Kidney (tissue), 14 donors: ENCODE measurements around the gene MZB1. TPM values are rescaled to one million over a fixed set of nuclear protein-coding genes. Genes with fewer than 3 reads are reported as not detected.
"Not testable (repeated sequence)": the region's sequence is repeated elsewhere in the genome, so short reads cannot be mapped to it uniquely, and the experiment has no call there.

Experiments
- DNase-seq, 5 donors: peaks; one replicate each; pipeline ENCODE4 v3.0.0-alpha.2; 2013 to 2020
- FAIRE-seq: peaks from 2 replicates; lab custom pipeline; 2012; peaks lifted over from hg19 to GRCh38; lab: Jason Lieb, UNC
- H3K27ac ChIP-seq, 2 donors: one replicate each; pipeline ENCODE4 v1.7.0; 2013; ENCODE audit warnings: low read depth in 2 of 2, low read length in 2 of 2, inconsistent platforms in 1 of 2
- H3K27me3 ChIP-seq: one replicate; pipeline ENCODE4 v1.7.1; 2013; ENCODE audit warnings: low read length, inconsistent platforms; ENCODE audit not compliant: control insufficient read depth, insufficient read depth
- H3K36me3 ChIP-seq, 3 donors: one replicate each; pipeline versions ENCODE4 v1.7.0 to v1.7.1; 2013; ENCODE audit warnings: low read length in 3 of 3, control low read depth in 1 of 3, inconsistent platforms in 1 of 3; ENCODE audit not compliant: insufficient read depth in 3 of 3, control insufficient read depth in 2 of 3
- H3K4me1 ChIP-seq, 3 donors: one replicate each; pipeline versions ENCODE4 v1.7.0 to v1.7.1; 2013; ENCODE audit warnings: low read length in 3 of 3, inconsistent platforms in 1 of 3, low read depth in 1 of 3; ENCODE audit not compliant: control insufficient read depth in 2 of 3, insufficient read depth in 2 of 3
- H3K4me3 ChIP-seq, 3 donors: one replicate each; pipeline versions ENCODE4 v1.7.0 to v1.8.1; 2013; ENCODE audit warnings: low read length in 3 of 3, control low read depth in 1 of 3, inconsistent platforms in 1 of 3
- H3K9ac ChIP-seq, 3 donors: one replicate each; pipeline versions ENCODE4 v1.7.0 to v1.7.1; 2013; ENCODE audit warnings: low read length in 3 of 3, control low read depth in 1 of 3, inconsistent platforms in 1 of 3
- H3K9me3 ChIP-seq, 3 donors: one replicate each; pipeline versions ENCODE4 v1.7.0 to v1.7.1; 2013; ENCODE audit warnings: low read length in 3 of 3, control low read depth in 1 of 3, inconsistent platforms in 1 of 3; ENCODE audit not compliant: control insufficient read depth in 2 of 3, insufficient read depth in 1 of 3
- intact Hi-C: fragments of 100-400 bp; cut with DNase I; formaldehyde crosslinking; loops from one replicate; pipeline ENCODE4 v1.11.1; 2022
- polyA plus RNA-seq: library from polyadenylated mRNA; stranded (reverse); fragments of 350-450 nt; fragmentation: Illumina TruSeq; extraction: RNeasy Lipid Tissue Mini Kit (QIAGEN cat#74804); gene quantifications from one replicate; pipeline ENCODE4 v1.2.3, GENCODE V29; 2014; ENCODE audit warnings: low read depth, low replicate concordance; ENCODE audit not compliant: insufficient read depth
- total RNA-seq: library from RNA; stranded (reverse); fragmentation: NEBNext Ultra II Directional; extraction: Animal tissue kit (Norgen Biotek cat#: 25700); gene quantifications from one replicate; pipeline ENCODE4 v1.2.1, GENCODE V29; 2021
- TF ChIP-seq, protein P1 (sequence below): IDR thresholded peaks from 3 replicates; pipeline ENCODE4 v1.5.1; 2012; ENCODE audit warnings: mild to moderate bottlenecking, moderate library complexity, borderline replicate concordance; ENCODE audit not compliant: insufficient read depth; ENCODE audit errors: extremely low read depth
- donor health status: control.
- donor health status: control.
- donor health status: control.
- donor health status: control.
- donor health status: control.
- donor health status: DM: yes; HTN: yes; CAD: no.
- donor health status: Normal renal cell carcinoma (clear cell type).

The MZB1 gene
- total and polyA plus RNA-seq, 2 donors from 2014 or later = 1.2 to 49.6 TPM

DNA sequence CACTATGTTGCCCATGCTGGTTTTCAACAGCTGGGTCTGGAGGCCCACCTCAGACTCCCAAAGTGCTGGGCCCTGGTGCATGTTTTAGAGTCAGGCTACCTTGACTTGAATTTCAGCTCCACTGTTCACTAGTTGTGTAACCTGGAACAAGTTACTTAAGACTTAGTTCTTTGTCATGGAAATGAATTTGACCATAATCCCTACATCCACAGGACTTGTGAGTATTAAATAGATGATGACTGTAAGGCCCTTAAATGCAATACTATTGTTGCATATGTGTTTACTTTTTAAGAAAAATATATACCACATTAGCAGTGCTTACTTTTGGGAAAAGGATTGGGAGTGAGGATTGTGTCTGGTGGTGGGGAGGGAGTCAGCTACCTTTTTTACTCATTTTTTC is 31.6 kb downstream of the MZB1 start:
- no peak for DNase-seq

DNA sequence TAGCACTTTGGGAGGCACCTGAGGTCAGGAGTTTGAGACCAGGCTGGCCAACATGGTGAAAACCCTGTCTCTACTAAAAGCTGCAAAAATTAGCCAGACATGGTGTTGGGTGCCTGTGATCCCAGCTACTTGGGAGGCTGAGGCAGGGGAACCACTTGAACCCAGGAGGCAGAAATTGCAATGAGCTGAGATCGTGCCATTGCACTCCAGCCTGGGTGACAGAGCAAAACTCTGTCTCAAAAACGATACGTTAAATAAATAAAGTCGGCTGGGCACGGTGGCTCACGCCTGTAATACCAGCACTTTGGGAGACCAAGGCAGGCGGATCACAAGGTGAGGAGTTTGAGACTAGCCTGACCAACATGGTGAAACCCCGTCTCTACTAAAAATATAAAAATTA is 33.8 kb downstream of the MZB1 start:
- DNase-seq, H3K27ac ChIP-seq, H3K9ac ChIP-seq, H3K27me3 ChIP-seq, H3K4me1 ChIP-seq, intact Hi-C loops, H3K36me3 ChIP-seq, FAIRE-seq, H3K9me3 ChIP-seq, H3K4me3 ChIP-seq: not testable (repeated sequence)

More for the DNA sequence above, 31.6 kb downstream of the MZB1 start:
- Histone ChIP-seq H3K4me3 (no peak overlapping the region), H3K9me3 (no peaks in the 10 kb centered on the region), H3K9ac (no peak overlapping the region), H3K4me1 (no peaks in the 10 kb centered on the region), H3K27ac (no peak overlapping the region), H3K27me3 (no peaks in the 10 kb centered on the region), H3K36me3 (peaks cover 0 to 5% (median 0%) of the 10 kb centered on the region in 3 donors)
- TF ChIP-seq, protein P1, sequence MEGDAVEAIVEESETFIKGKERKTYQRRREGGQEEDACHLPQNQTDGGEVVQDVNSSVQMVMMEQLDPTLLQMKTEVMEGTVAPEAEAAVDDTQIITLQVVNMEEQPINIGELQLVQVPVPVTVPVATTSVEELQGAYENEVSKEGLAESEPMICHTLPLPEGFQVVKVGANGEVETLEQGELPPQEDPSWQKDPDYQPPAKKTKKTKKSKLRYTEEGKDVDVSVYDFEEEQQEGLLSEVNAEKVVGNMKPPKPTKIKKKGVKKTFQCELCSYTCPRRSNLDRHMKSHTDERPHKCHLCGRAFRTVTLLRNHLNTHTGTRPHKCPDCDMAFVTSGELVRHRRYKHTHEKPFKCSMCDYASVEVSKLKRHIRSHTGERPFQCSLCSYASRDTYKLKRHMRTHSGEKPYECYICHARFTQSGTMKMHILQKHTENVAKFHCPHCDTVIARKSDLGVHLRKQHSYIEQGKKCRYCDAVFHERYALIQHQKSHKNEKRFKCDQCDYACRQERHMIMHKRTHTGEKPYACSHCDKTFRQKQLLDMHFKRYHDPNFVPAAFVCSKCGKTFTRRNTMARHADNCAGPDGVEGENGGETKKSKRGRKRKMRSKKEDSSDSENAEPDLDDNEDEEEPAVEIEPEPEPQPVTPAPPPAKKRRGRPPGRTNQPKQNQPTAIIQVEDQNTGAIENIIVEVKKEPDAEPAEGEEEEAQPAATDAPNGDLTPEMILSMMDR = no peak
- FAIRE-seq = no peak
- intact Hi-C loops = no loop called here

DNA sequence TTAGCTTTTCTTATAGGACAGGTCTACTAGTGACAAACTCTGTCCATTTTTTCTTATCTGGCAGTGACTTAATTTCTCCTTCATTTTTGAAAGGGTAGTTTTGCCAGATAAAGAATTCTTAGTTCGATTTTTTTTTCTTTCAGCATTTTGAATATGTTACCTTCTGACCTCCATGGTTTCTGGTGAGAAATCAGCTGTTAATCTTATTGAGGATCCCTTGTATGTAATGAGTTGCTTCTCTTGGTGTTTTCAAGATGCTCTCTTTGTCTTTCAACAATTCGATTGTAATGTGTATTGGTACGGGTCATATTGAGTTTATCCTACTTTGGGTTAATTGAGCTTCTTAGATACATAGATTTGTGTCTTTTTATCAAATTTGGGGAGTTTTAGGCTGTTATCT is 35.5 kb downstream of the MZB1 start:
- H3K27me3 ChIP-seq = no peaks in the 10 kb centered on the region
- H3K4me1 ChIP-seq = no peaks in the 10 kb centered on the region
- no peak overlapping the region for H3K9ac ChIP-seq
- DNase-seq (no peak), FAIRE-seq (no peak)
- no peaks in the 10 kb centered on the region for H3K9me3 ChIP-seq
- H3K36me3 ChIP-seq = peaks cover 0 to 5% (median 0%) of the 10 kb centered on the region in 3 donors
- no peak overlapping the region for H3K4me3 ChIP-seq
- intact Hi-C loops = no loop called here
- H3K27ac ChIP-seq = no peak overlapping the region
- TF ChIP-seq, protein P1 = no peak

DNA sequence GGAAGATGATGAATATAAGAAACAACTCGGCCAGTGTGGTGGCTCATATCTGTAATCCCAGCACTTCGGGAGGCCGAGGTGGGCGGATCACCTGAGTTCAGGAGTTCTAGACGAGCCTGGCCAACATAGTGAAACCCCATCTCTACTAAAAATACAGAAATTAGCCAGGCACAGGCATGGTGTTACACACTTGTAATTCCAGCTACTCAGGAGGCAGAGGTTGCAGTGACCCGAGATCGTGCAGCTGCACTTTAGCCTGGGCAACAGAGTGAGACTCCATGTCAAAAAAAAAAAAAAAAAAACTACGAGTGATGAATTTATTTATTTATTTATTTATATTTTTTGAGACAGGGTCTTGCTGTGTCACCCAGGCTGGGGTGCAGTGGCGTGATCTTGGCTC is 41.9 kb downstream of the MZB1 start:
- H3K4me1 ChIP-seq, H3K9ac ChIP-seq, H3K27me3 ChIP-seq, H3K9me3 ChIP-seq, DNase-seq, H3K4me3 ChIP-seq, H3K27ac ChIP-seq, FAIRE-seq, intact Hi-C loops, H3K36me3 ChIP-seq: not testable (repeated sequence)

DNA sequence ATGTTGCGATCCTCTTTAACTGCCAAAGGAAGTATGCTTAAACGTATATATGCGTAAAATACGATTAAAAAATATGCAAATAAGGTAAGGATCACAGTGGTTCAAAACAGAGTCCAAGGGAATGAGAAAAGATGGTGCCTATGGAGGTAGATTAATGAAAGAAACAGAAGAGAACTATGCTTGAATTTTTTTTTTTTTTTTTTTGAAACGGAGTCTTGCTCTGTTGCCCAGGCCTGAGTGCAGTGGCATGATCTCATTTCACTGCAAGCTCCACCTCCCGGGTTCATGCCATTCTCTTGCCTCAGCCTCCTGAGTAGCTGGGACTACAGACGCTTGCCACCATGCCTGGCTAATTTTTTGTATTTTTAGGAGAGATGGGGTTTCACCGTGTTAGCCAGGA is 44.3 kb downstream of the MZB1 start:
- H3K9ac ChIP-seq, H3K4me3 ChIP-seq, intact Hi-C loops, H3K27me3 ChIP-seq, FAIRE-seq, H3K27ac ChIP-seq, H3K36me3 ChIP-seq, DNase-seq, H3K9me3 ChIP-seq: not testable (repeated sequence)
- peaks cover 0 to 13% (median 7%) of the 10 kb centered on the region in 3 donors for H3K4me1 ChIP-seq
